HepG2 (cell line): ENCODE measurements around the gene THRB. TPM values are rescaled to one million over a fixed set of nuclear protein-coding genes. Genes with fewer than 3 reads are reported as not detected.

ENCODE experiments used
- ARHGAP35 ChIP-seq: sonication (generic); formaldehyde crosslinking; IDR thresholded peaks from 2 replicates; pipeline ENCODE4 v1.9.0; 2022; ENCODE audit warnings: mild to moderate bottlenecking, inconsistent platforms, moderate library complexity, missing genetic modification reagents, borderline replicate concordance
- ARNT2 ChIP-seq: sonication (generic); formaldehyde crosslinking; IDR thresholded peaks from 2 replicates; pipeline ENCODE4 v1.8.0; 2022; ENCODE audit warnings: mild to moderate bottlenecking, low read depth, missing genetic modification reagents, moderate library complexity
- ATF2 ChIP-seq: sonication (generic); formaldehyde crosslinking; IDR thresholded peaks from 2 replicates; pipeline ENCODE4 v1.4.0; 2020; ENCODE audit warnings: missing genetic modification reagents
- CBX1 ChIP-seq: IDR thresholded peaks from one replicate; pipeline ENCODE4 v1.6.1; 2016; ENCODE audit warnings: antibody characterized with exemption, low read depth
- CREB3 ChIP-seq: sonication (generic); formaldehyde crosslinking; IDR thresholded peaks from 2 replicates; pipeline ENCODE4 v1.5.0; 2020; ENCODE audit warnings: missing genetic modification reagents
- DZIP1 ChIP-seq: sonication (generic); formaldehyde crosslinking; IDR thresholded peaks from 2 replicates; pipeline ENCODE4 v1.5.0; 2020; ENCODE audit warnings: mild to moderate bottlenecking, missing genetic modification reagents
- FOSL1 ChIP-seq: sonication (generic); formaldehyde crosslinking; IDR thresholded peaks from 2 replicates; pipeline ENCODE4 v1.9.0; 2021; ENCODE audit warnings: missing genetic modification reagents, borderline replicate concordance
- FOXA1 ChIP-seq, 2 experiments: fragments of 450-650 bp in 1 of 2; sonication (generic) in 1 of 2; formaldehyde crosslinking in 1 of 2; IDR thresholded peaks; 2 replicates each; pipeline versions ENCODE4 v1.4.0 to v1.6.1; 2016 to 2020; ENCODE audit warnings: missing genetic modification reagents in 1 of 2
- FOXP1 ChIP-seq, 2 experiments: fragments of 450-650 bp in 1 of 2; IDR thresholded peaks; 2 replicates each; pipeline ENCODE4 v1.6.1; 2017 to 2018; ENCODE audit warnings: antibody characterized with exemption in 1 of 2
- HMG20A ChIP-seq: IDR thresholded peaks from 2 replicates; pipeline ENCODE4 v1.6.1; 2016; ENCODE audit warnings: borderline replicate concordance
- HMG20B ChIP-seq: conservative IDR thresholded peaks from 2 replicates; pipeline ENCODE4 v1.6.1; 2016; ENCODE audit warnings: missing genetic modification reagents, missing compliant biosample characterization
- KAT7 ChIP-seq: IDR thresholded peaks from 2 replicates; pipeline ENCODE4 v1.6.1; 2018; ENCODE audit warnings: borderline replicate concordance, missing compliant biosample characterization
- MXD4 ChIP-seq: IDR thresholded peaks from 2 replicates; pipeline ENCODE4 v1.6.1; 2016; ENCODE audit warnings: mild to moderate bottlenecking, missing biosample characterization, missing genetic modification reagents
- REST ChIP-seq, 2 experiments: IDR thresholded peaks; 2 replicates each; pipeline ENCODE4 v1.6.1; 2011 to 2012; ENCODE audit warnings: low read length in 2 of 2, borderline replicate concordance in 1 of 2, low read depth in 1 of 2, mild to moderate bottlenecking in 1 of 2, moderate library complexity in 1 of 2
- SP4 ChIP-seq: sonication (generic); formaldehyde crosslinking; IDR thresholded peaks from 2 replicates; pipeline ENCODE4 v1.8.1; 2023; ENCODE audit warnings: mild to moderate bottlenecking, missing genetic modification reagents
- U2AF2 ChIP-seq: fragments of 200-400 bp; formaldehyde crosslinking; IDR thresholded peaks from 2 replicates; pipeline ENCODE4 v1.6.1; 2017; ENCODE audit warnings: low read depth, mild to moderate bottlenecking, low read length
- ZBTB10 ChIP-seq: sonication (generic); formaldehyde crosslinking; IDR thresholded peaks from 2 replicates; pipeline ENCODE4 v1.4.0; 2020; ENCODE audit warnings: missing genetic modification reagents, borderline replicate concordance
- ZNF879 ChIP-seq: sonication (generic); formaldehyde crosslinking; IDR thresholded peaks from 2 replicates; pipeline ENCODE4 v1.8.1; 2023; ENCODE audit warnings: missing genetic modification reagents
- ZSCAN29 ChIP-seq: sonication (generic); formaldehyde crosslinking; conservative IDR thresholded peaks from 2 replicates; pipeline ENCODE4 v1.4.0; 2020; ENCODE audit warnings: mild to moderate bottlenecking, missing genetic modification reagents
- polyA plus RNA-seq, 8 experiments: library from polyadenylated mRNA; depleted of rRNA in 3 of 8; stranded (reverse) in 7 of 8; unstranded in 1 of 8; fragments of >200 nt; fragmentation: Illumina TruSeq in 4 of 8; extraction: Trizol in 4 of 8; gene quantifications; 2 replicates each; pipeline versions ENCODE4 v1.2.1 to v1.2.3, GENCODE V29; 2011 to 2016; ENCODE audit warnings: low read depth in 4 of 8, missing spikeins in 1 of 8, mixed read lengths in 1 of 8; ENCODE audit not compliant: insufficient read depth in 1 of 8
- total RNA-seq, 5 experiments: library from RNA; depleted of rRNA; stranded (reverse); fragments of >200 nt; fragmentation: Illumina TruSeq; extraction: Trizol; gene quantifications; 2 replicates each; pipeline ENCODE4 v1.2.3, GENCODE V29; 2016; ENCODE audit warnings: low read depth in 1 of 5

The THRB gene
- total and polyA plus RNA-seq, 2 of the 13 experiments (the other 11 are each of a cell fraction or from before 2014, with no cell fraction given): 4.7 to 22.7 TPM

- TF ChIP-seq DZIP1 (CRISPR knock-in tag): no peak
- TF ChIP-seq FOXP1 (IDR thresholded peaks at IDR 0.05): no peak
- TF ChIP-seq FOXP1 (CRISPR knock-in tag; IDR thresholded peaks at IDR 0.05): peak; percentile 82
- TF ChIP-seq FOSL1 (CRISPR knock-in tag): no peak
- no peak for TF ChIP-seq MXD4 (CRISPR knock-in tag)
- no peak for TF ChIP-seq ZSCAN29
- TF ChIP-seq ZBTB10 (CRISPR knock-in tag): no peak
- TF ChIP-seq HMG20B (CRISPR knock-in tag): no peak
- TF ChIP-seq ARNT2 (CRISPR knock-in tag): no peak
- no peak for TF ChIP-seq ATF2 (CRISPR knock-in tag)
- TF ChIP-seq ARHGAP35 (CRISPR knock-in tag): no peak
- TF ChIP-seq FOXA1 (IDR thresholded peaks at IDR 0.05): no peak
- 0 out of 2 replicates have a peak, but pooled peaks have one; percentile 18 for TF ChIP-seq FOXA1 (CRISPR knock-in tag; IDR thresholded peaks at IDR 0.05)
- TF ChIP-seq CREB3 (CRISPR knock-in tag): no peak
- TF ChIP-seq U2AF2: no peak
- no peak for TF ChIP-seq REST (IDR thresholded peaks at IDR 0.05; ENCODE audit: borderline replicate concordance in 1 of 2, low read depth in 1 of 2, low read length in 2 of 2)
- no peak for TF ChIP-seq KAT7 (CRISPR knock-in tag)
- no peak for TF ChIP-seq CBX1
- TF ChIP-seq HMG20A (CRISPR knock-in tag): peak; percentile 43; the same call in 1 of the 2 replicates
- no peak for TF ChIP-seq SP4 (CRISPR knock-in tag)
- TF ChIP-seq ZNF879: no peak
Measured at GRCh38 chr3:24375947-24376384, 118.7 kb downstream of the THRB start (continued).
